Activated naive CD8-positive, alpha-beta T cell (primary cell): ENCODE measurements around the gene ULK4.
"Not testable (repeated sequence)": the region's sequence is repeated elsewhere in the genome, so short reads cannot be mapped to it uniquely, and the experiment has no call there.

ENCODE experiments used
- H3K27ac Mint-ChIP-seq: one replicate; pipeline ENCODE4 v1.8.0; 2021; ENCODE audit warnings: mixed read lengths
- H3K27me3 Mint-ChIP-seq: one replicate; pipeline ENCODE4 v1.8.0; 2021; ENCODE audit warnings: mixed read lengths
- H3K36me3 Mint-ChIP-seq: one replicate; pipeline ENCODE4 v1.8.0; 2021; ENCODE audit warnings: mixed read lengths
- H3K4me1 Mint-ChIP-seq: one replicate; pipeline ENCODE4 v1.8.0; 2021; ENCODE audit warnings: low read depth, mixed read lengths
- H3K4me3 Mint-ChIP-seq: one replicate; pipeline ENCODE4 v1.8.0; 2021; ENCODE audit warnings: mild to moderate bottlenecking, mixed read lengths
- H3K9me3 Mint-ChIP-seq: one replicate; pipeline ENCODE4 v1.8.0; 2021; ENCODE audit warnings: low read depth, mixed read lengths

Gene ULK4

DNA sequence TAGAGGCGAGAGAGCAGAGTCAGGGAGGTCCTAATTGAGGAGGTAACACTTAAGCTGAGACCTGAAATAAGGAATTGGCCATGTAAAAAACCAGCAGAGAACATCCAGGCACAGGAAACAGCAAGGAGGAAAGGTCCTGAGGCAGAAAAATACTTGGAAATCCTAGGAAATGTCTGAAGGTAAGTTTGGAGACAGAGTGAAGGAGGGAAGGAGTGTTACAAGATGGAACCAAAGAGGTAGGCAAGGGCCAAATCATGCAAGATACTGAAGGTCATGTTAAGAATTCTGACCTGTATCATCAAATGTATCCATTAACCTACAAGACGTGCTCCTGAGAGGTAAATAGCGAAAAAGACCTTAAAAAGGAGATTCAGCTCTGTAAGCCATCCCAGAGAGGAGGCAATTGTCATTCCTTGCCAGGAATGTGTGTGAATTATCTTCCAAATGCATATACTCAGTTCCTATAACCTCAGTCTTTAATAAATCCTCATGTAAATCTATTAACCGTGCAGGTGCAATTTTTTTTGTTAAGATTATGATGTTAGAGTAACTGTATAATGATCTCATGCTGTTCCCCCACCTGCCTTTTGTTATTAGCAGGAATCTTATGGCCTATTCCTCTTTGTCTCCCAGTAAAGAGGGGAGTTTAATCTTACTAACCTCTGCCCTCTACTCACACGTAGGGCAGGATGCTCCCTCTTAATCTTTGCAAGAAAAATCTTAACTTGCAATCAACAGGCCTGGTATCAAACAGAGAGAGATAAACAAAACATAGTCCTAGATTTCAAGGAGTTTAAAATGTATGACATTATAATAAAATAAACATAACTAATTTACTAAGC lies 166.9 kb downstream of the ULK4 start:
- H3K9me3 Mint-ChIP-seq: no peaks in the 10 kb centered on the region
- no peak overlapping the region for H3K4me3 Mint-ChIP-seq
- no peaks in the 10 kb centered on the region for H3K4me1 Mint-ChIP-seq
- H3K36me3 Mint-ChIP-seq: peaks cover 17% of the 10 kb centered on the region
- H3K27ac Mint-ChIP-seq: no peak overlapping the region
- no peaks in the 10 kb centered on the region for H3K27me3 Mint-ChIP-seq

DNA sequence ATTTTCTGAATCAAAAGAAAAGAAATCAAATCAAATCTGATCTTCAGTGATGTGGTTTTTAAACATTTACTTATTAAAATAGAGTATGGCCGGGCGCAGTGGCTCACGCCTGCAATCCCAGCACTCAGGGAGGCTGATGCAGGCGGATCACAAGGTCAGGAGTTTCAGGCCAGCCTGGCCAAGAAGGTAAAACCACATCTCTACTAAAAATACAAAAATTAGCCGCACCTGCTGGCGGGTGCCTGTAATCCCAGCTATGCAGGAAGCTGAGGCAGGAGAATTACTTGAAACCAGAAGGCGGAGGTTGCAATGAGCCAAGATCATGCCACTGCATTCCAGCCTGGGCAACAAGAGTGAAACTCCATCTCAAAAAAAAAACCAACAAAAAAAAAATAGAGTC lies 169.1 kb downstream of the ULK4 start:
- Mint-ChIP-seq H3K4me3 (no peak overlapping the region), H3K27ac (no peak overlapping the region), H3K36me3 (peaks cover 20% of the 10 kb centered on the region), H3K27me3 (no peaks in the 10 kb centered on the region), H3K9me3 (no peaks in the 10 kb centered on the region), H3K4me1 (no peaks in the 10 kb centered on the region)

DNA sequence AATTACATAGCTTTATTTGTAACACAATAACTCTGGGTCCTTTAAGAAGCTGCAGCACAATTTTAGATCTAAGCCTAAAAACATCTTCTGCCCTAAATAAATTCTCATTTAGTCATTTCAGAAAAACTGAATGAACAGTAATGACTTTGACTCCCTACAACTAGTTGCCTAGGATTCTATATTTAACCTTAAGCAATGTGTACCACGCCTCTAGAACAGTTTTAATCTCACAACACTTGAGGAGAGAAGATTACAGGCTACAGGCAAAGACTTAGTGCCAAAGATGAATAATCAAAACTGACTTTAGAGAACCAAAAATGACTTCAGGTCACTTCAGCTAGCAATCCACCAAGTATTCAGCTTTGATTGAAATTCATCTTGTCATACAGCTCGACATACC lies 192.8 kb downstream of the ULK4 start:
- no peak overlapping the region for H3K27ac Mint-ChIP-seq
- no peaks in the 10 kb centered on the region for H3K4me1 Mint-ChIP-seq
- H3K4me3 Mint-ChIP-seq: no peak overlapping the region
- H3K9me3 Mint-ChIP-seq: peaks cover 15% of the 10 kb centered on the region
- peaks cover 27% of the 10 kb centered on the region for H3K36me3 Mint-ChIP-seq
- no peaks in the 10 kb centered on the region for H3K27me3 Mint-ChIP-seq

DNA sequence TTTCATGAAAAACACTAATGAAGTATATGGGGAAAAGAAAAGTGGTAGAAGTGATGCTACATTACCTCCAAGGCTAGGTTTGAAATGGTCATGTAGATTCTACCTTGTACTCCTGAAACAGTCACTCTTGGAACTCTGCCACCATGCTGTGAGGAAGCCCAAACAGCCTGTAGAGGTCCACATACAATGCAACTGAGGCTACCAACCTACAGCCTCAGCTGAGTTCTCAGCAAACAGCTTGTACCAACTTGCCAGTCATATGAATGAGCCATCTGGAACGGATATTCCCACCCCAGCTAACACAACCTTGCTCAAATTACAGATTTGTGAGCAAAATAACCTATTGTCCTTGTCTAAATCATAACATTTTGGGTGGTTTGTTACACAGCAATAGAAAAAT lies 193.5 kb downstream of the ULK4 start:
- Mint-ChIP-seq H3K27ac (no peak overlapping the region), H3K27me3 (no peaks in the 10 kb centered on the region), H3K4me3 (no peak overlapping the region), H3K9me3 (peaks cover 15% of the 10 kb centered on the region), H3K36me3 (peaks cover 27% of the 10 kb centered on the region), H3K4me1 (no peaks in the 10 kb centered on the region)

DNA sequence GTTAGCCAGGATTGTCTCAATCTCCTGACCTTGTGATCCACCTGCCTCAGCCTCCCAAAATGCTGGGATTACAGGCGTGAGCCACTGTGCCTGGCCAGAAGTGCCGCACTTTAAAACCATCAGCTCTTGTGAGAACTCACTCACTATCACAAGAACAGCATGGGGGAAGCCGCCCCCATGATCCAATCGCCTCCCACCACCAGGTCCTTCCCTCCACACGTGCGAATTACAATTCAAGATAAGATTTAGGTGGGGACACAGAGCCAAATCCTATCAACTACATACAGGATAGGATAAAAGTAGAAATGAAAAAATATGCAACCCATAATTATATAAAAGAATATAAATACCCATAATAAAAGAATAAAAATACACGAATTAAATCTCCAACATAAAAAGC lies 199.0 kb downstream of the ULK4 start:
- H3K27me3 Mint-ChIP-seq, H3K27ac Mint-ChIP-seq: not testable (repeated sequence)

DNA sequence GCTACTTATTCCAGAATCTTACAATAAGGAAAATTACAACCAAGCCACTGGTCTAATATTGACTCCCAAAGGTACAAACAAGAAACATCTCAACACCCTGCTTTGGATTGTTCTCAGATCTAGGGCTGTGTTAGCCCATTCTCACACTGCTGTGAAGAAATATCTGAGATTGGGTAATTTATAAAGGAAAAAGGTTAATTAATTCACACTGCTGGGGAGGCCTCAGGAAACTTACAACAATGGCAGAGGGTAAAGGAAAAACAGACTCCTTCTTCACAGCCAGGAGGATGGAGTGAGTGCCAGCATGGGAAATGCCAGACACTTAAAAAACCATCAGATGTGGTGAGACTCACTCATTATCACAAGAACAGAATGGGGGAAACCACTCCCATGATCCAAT lies 208.3 kb downstream of the ULK4 start:
- Mint-ChIP-seq H3K4me3 (no peak overlapping the region), H3K9me3 (no peaks in the 10 kb centered on the region), H3K36me3 (peaks cover 24% of the 10 kb centered on the region), H3K27ac (no peak overlapping the region), H3K27me3 (no peaks in the 10 kb centered on the region), H3K4me1 (peaks cover 12% of the 10 kb centered on the region)

More for the DNA sequence above, 199.0 kb downstream of the ULK4 start:
- H3K9me3 Mint-ChIP-seq, H3K4me1 Mint-ChIP-seq, H3K4me3 Mint-ChIP-seq: not testable (repeated sequence)
- H3K36me3 Mint-ChIP-seq: peaks cover 11% of the 10 kb centered on the region

DNA sequence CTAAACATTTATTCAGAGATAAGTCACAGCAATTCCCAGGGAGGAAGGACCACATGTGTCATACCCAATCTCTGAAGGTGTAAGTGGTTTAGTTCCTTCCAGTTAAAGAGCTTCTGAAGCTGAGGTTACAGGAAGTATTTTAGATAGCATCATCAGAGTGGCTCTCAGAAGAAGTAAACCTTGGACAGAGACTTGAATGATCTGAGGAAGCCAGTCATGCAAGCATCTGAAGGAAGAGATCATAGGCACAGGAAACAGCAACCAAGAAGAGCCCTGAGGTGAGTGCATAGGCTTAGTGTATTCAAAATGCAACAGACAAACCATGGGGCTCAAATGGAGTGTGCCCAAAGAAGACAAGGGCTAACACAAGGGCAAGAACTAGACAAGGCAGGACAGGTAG lies 210.3 kb downstream of the ULK4 start:
- no peaks in the 10 kb centered on the region for H3K27me3 Mint-ChIP-seq
- H3K4me1 Mint-ChIP-seq: peaks cover 12% of the 10 kb centered on the region
- H3K4me3 Mint-ChIP-seq: no peak overlapping the region
- H3K36me3 Mint-ChIP-seq: peaks cover 29% of the 10 kb centered on the region
- no peaks in the 10 kb centered on the region for H3K9me3 Mint-ChIP-seq
- no peak overlapping the region for H3K27ac Mint-ChIP-seq

DNA sequence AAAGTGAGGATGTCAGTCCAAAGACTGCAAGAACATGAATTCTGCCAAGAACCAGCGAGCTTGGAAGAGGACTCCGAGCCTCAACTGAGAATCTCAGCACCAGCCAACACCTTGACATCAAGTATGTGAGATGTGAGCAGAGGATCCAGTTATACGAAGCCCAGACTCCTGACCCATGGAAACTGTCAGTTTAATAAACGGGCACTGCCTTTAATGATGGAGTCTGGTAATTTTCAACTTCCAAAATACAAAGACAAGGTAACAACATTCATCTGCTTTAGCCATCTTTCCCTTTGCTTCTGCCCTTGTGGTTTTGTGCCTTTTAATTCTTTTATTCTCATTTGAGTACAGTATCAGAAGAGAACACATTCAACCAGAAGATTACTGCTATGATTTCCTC lies 211.9 kb downstream of the ULK4 start:
- H3K9me3 Mint-ChIP-seq: no peaks in the 10 kb centered on the region
- no peaks in the 10 kb centered on the region for H3K27me3 Mint-ChIP-seq
- H3K36me3 Mint-ChIP-seq: peaks cover 29% of the 10 kb centered on the region
- H3K4me3 Mint-ChIP-seq: no peak overlapping the region
- H3K27ac Mint-ChIP-seq: no peak overlapping the region
- H3K4me1 Mint-ChIP-seq: peaks cover 12% of the 10 kb centered on the region

DNA sequence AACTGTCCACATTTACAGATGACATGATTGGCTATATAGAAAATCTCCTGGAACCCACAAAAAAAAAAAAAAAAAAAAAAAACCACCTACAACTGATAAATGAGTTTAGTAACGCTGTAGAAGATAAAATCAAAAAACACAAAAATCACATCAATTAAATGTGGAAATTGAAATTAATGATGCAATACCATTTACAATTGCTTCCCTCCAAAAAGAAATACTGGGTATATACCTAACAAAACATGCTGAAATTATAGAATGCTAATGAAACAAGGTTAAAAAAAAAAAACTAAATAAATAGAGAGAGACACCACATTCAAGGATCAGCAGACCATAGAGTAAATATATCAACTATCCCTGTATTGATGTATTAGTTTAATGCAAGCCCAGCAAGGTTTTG lies 215.7 kb downstream of the ULK4 start:
- Mint-ChIP-seq H3K27ac (no peak overlapping the region), H3K36me3 (peaks cover 35% of the 10 kb centered on the region), H3K27me3 (no peaks in the 10 kb centered on the region), H3K9me3 (no peaks in the 10 kb centered on the region), H3K4me1 (no peaks in the 10 kb centered on the region), H3K4me3 (no peak overlapping the region)

DNA sequence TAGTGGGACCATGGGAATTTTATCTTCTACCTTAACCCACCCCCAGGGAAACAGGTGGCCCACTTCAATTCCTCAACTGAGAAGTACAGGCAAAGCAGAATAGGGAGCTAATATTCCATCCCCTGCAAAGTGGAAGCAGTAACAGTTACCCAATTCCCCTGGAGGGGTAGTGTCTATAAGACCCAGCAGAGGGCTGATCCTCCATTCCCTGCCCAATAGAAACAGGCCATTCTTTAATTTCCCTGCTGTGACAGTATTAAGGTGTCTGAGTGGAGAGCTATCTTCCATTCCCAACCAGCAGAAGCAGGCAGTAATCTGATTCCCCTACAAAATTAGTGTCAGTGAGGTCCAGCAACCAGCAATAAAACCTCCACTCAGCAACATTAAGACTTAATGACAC lies 219.8 kb downstream of the ULK4 start:
- peaks cover 28% of the 10 kb centered on the region for H3K36me3 Mint-ChIP-seq
- no peak overlapping the region for H3K27ac Mint-ChIP-seq
- no peaks in the 10 kb centered on the region for H3K9me3 Mint-ChIP-seq
- H3K4me1 Mint-ChIP-seq: no peaks in the 10 kb centered on the region
- H3K27me3 Mint-ChIP-seq: no peaks in the 10 kb centered on the region
- no peak overlapping the region for H3K4me3 Mint-ChIP-seq

DNA sequence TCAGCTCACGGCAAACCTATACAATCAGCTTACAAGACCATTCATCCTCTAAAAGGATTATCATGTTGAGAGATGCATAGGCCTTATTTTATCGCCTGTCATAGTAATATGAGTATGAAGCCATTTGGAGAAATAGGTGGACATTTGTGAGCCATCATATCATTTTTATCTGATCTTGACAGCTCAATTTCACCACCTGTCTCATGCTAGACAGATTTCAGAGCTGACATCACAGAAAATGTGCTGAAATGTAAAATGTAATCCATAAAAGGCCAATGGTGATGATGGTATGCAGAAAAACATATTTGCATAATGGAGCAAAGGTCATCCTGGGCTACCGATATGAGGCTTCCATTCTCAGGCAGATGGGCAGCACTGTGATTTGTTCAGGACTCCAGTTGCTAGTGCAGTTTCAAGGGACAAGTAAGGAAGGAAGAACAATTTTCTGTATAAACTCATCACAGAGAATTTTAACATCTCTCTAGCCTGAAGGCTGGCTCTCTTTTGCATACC lies 221.5 kb downstream of the ULK4 start:
- Mint-ChIP-seq H3K27ac (no peak overlapping the region), H3K9me3 (no peaks in the 10 kb centered on the region), H3K4me3 (no peak overlapping the region), H3K4me1 (no peaks in the 10 kb centered on the region), H3K27me3 (no peaks in the 10 kb centered on the region), H3K36me3 (peaks cover 19% of the 10 kb centered on the region)

DNA sequence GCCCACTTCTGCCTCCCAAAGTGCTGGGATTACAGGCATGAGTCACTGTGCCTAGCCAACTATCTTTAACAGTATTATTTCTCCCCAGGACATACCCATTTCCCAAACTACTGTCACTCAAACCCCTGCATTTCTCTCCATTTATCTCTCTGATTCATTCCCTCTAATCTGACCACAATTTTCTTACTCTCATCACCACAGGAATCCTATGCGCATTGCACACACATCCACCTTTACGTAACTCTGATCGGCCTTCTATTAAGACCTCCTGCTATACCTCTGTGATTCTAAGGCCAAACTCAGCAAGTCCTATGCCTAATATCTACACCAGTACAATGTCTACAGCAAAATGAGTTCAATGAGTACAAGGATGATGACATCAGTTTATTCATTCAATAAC lies 235.0 kb downstream of the ULK4 start:
- Mint-ChIP-seq H3K4me3 (no peak overlapping the region), H3K9me3 (peaks cover 12% of the 10 kb centered on the region), H3K27ac (no peak overlapping the region), H3K27me3 (no peaks in the 10 kb centered on the region), H3K36me3 (peaks cover 30% of the 10 kb centered on the region), H3K4me1 (no peaks in the 10 kb centered on the region)

DNA sequence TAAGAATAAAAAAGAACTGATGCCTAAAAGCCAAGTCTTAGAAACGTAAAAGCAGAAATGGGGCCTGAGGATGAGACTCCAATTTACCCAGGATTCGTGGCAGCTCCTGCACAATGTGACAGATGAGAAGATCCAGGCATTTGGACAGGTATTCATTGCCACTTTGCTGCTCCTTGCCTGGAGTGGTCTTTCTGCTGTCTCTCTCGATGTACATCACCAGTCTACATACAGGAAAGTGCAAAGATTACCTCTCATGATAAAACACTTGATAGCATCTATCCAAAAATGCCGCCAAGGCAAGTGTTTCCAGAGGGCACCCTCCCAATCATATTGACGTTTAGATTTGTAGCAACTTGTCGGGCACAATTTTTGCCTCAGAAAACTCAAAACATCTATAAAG lies 244.3 kb downstream of the ULK4 start:
- Mint-ChIP-seq H3K4me3 (no peak overlapping the region), H3K27me3 (no peaks in the 10 kb centered on the region), H3K36me3 (peaks cover 7% of the 10 kb centered on the region), H3K4me1 (no peaks in the 10 kb centered on the region), H3K27ac (no peak overlapping the region), H3K9me3 (no peaks in the 10 kb centered on the region)

DNA sequence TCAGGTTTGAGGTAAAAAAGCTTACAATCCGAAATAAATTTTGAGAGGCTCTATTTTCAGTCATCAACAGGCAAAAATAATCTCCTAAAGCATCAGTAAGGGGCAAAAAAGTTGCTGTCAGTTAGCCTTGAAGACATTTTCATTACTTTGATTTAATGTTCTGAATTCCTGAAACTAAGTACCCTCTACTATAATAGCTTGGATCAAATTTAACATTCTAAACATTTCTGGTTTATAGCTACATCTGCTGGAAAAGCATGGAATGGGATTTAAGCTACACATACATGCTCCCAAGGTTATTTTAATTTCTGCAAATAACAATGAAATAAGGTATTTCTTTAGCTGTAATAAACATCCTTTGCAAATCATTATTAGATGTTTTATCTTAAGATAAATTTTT lies 245.4 kb downstream of the ULK4 start:
- H3K36me3 Mint-ChIP-seq: peaks cover 7% of the 10 kb centered on the region
- no peak overlapping the region for H3K27ac Mint-ChIP-seq
- H3K27me3 Mint-ChIP-seq: no peaks in the 10 kb centered on the region
- H3K4me1 Mint-ChIP-seq: no peaks in the 10 kb centered on the region
- H3K4me3 Mint-ChIP-seq: no peak overlapping the region
- H3K9me3 Mint-ChIP-seq: no peaks in the 10 kb centered on the region

DNA sequence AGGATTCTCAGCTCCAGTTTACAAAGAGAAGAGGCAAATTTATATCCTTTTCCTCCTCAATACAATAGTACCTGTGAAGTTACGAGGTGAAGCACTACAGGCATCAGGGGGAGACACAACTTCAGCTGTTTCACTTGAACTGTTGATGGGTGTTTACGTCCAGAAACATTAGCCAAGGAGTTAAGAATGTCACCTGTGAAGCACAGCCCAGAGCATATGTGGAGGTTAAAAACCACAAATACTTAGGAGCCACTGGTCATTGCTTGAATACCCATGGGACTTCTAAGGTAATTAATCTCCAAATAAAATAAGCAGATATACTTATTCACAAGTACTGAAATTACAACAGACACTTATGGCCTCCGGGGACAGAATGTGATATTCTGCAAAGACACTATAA lies 246.5 kb downstream of the ULK4 start:
- no peaks in the 10 kb centered on the region for H3K4me1 Mint-ChIP-seq
- H3K36me3 Mint-ChIP-seq: peaks cover 7% of the 10 kb centered on the region
- no peaks in the 10 kb centered on the region for H3K9me3 Mint-ChIP-seq
- H3K4me3 Mint-ChIP-seq: no peak overlapping the region
- H3K27me3 Mint-ChIP-seq: no peaks in the 10 kb centered on the region
- H3K27ac Mint-ChIP-seq: no peak overlapping the region

DNA sequence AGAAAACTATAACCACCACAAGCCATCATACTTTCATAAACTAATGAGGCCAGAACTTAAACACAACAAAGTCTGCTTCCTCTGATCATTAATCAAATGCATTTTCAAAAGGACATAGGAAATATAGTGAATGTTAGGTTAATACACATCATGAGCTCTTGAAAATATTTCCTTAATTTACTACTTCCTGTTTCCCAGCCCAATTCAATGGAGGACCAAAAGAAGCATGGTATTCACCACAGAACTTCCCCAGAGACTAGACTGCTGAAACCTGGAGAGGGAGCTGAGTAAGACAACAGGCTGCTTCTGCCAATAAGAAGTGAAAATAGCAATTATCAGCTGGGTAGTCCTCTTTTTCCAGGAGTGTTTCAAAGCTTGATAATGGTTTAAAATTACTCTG lies 250.3 kb downstream of the ULK4 start:
- no peak overlapping the region for H3K4me3 Mint-ChIP-seq
- H3K27me3 Mint-ChIP-seq: no peaks in the 10 kb centered on the region
- H3K4me1 Mint-ChIP-seq: no peaks in the 10 kb centered on the region
- H3K9me3 Mint-ChIP-seq: no peaks in the 10 kb centered on the region
- H3K36me3 Mint-ChIP-seq: peaks cover 11% of the 10 kb centered on the region
- no peak overlapping the region for H3K27ac Mint-ChIP-seq
